Activated T-cell treated with anti-CD3 and anti-CD28 coated beads, Interleukin-2, amount 50 U/mL, for 48 hours (primary cell): ENCODE data around the gene MTMR12.

Experiments
- DNase-seq, 2 experiments: peaks; one replicate each; pipeline ENCODE4 v3.0.0-alpha.2; 2020

Gene MTMR12

DNA sequence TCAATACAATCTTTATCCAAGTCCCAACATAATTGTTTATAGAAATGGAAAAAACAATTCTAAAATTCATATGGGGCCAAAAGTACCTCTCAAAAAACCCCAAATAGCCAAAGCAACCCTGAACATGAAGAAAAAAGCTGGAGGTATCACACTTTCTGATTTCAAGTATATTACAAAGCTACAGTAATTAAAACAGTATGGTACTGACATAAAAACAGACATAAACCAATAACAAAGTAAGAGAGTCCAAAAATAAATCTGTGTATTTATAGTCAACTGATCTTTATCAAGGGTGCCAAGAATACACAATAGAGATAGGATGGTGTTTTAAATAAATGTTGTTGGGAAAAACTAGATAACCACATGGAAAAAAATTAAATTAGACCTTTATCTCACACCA, 125.1 kb downstream of the MTMR12 start:
- no peak for DNase-seq

GRCh38 chr5:32182463-32183063, 130.2 kb downstream of the MTMR12 start:
- DNase-seq, result no peak
